Hair follicular keratinocyte (primary cell): Measurements from ENCODE around the gene SLC39A6. TPM values are rescaled to one million over a fixed set of nuclear protein-coding genes. Genes with fewer than 3 reads are reported as not detected.

Experiments
- total RNA-seq: library from RNA; depleted of rRNA; stranded (reverse); fragments of >200 nt; gene quantifications from 2 replicates; pipeline ENCODE4 v1.2.3, GENCODE V29; 2015

SLC39A6 gene
- 101 and 116 TPM in 2 replicates for total RNA-seq

GRCh38 chr18:36129300-36130038 lies at the start of gene SLC39A6, which contains the start of gene ELP2:
SLC39A6 (minus strand) TSS chr18:36129340; CDS start chr18:36127007, 2,333 bp downstream.
ELP2 (plus strand) TSS chr18:36129899; CDS start chr18:36129934, 35 bp downstream.

GRCh38 chr18:36067055-36067957 lies 61.8 kb downstream of the SLC39A6 start, which contains the start of gene RPRD1A:
RPRD1A (minus strand) TSS chr18:36067559; CDS start chr18:36067404, 155 bp downstream.

Other genes starting within 250 kb of the SLC39A6 start
- gene RPRD1A, start 61.8 kb downstream of the SLC39A6 start, total RNA-seq: 48.7 and 52.0 TPM in 2 replicates
- gene ELP2, start 559 bp upstream of the SLC39A6 start, total RNA-seq: 34.4 and 61.4 TPM in 2 replicates
- gene MOCOS, start 58.2 kb upstream of the SLC39A6 start, total RNA-seq: 7.9 and 9.1 TPM in 2 replicates
- gene FHOD3, start 168.4 kb upstream of the SLC39A6 start, total RNA-seq: 7.5 and 8.4 TPM in 2 replicates